Neural progenitor cell (in vitro differentiated cells): ENCODE data around the gene KLHL36. TPM values are rescaled to one million over a fixed set of nuclear protein-coding genes. Genes with fewer than 3 reads are reported as not detected.

Experiments
- DNase-seq: peaks from one replicate; pipeline ENCODE4 v3.0.0-alpha.2; 2016; ENCODE audit warnings: low spot score
- H2AFZ ChIP-seq: fragments of 200-600 bp; sonication (generic); replicated peaks from 2 replicates; pipeline ENCODE4 v1.6.1; 2016; ENCODE audit warnings: antibody characterized with exemption
- H3F3A ChIP-seq: fragments of 200-600 bp; sonication (generic); 2 replicates; pipeline ENCODE4 v1.6.1; 2016; ENCODE audit warnings: antibody characterized with exemption, low read depth
- H3K27ac ChIP-seq: fragments of 200-600 bp; sonication (generic); 2 replicates; pipeline ENCODE4 v1.5.1; 2016; ENCODE audit warnings: mild to moderate bottlenecking
- H3K27me3 ChIP-seq: fragments of 200-600 bp; sonication (generic); 2 replicates; pipeline ENCODE4 v1.6.1; 2016; ENCODE audit warnings: mild to moderate bottlenecking, moderate library complexity
- H3K36me3 ChIP-seq: fragments of 200-600 bp; sonication (generic); 2 replicates; pipeline ENCODE4 v1.5.1; 2016
- H3K4me1 ChIP-seq: fragments of 200-600 bp; sonication (generic); 2 replicates; pipeline ENCODE4 v1.6.1; 2016; ENCODE audit warnings: mixed run types
- H3K4me2 ChIP-seq: fragments of 200-600 bp; sonication (generic); 2 replicates; pipeline ENCODE4 v1.6.1; 2016
- H3K4me3 ChIP-seq: fragments of 200-600 bp; sonication (generic); 2 replicates; pipeline ENCODE4 v1.5.1; 2016
- H3K79me2 ChIP-seq: fragments of 200-600 bp; sonication (generic); 2 replicates; pipeline ENCODE4 v1.6.1; 2016; ENCODE audit warnings: low read depth
- H3K9ac ChIP-seq: fragments of 200-600 bp; sonication (generic); 2 replicates; pipeline ENCODE4 v1.6.1; 2016
- H3K9me3 ChIP-seq: fragments of 200-600 bp; sonication (generic); 2 replicates; pipeline ENCODE4 v1.5.1; 2016; ENCODE audit warnings: low read depth
- H4K20me1 ChIP-seq: fragments of 200-600 bp; sonication (generic); 2 replicates; pipeline ENCODE4 v1.6.1; 2016; ENCODE audit warnings: low read depth
- H3K27ac Mint-ChIP-seq: 3 replicates; pipeline ENCODE4 v1.8.0; 2021; ENCODE audit warnings: mixed read lengths
- H3K27me3 Mint-ChIP-seq: 2 replicates; pipeline ENCODE4 v1.8.0; 2022; ENCODE audit warnings: low read depth, mild to moderate bottlenecking, inconsistent platforms, moderate library complexity, mixed read lengths; ENCODE audit not compliant: insufficient read depth
- H3K36me3 Mint-ChIP-seq: 3 replicates; pipeline ENCODE4 v1.8.0; 2021; ENCODE audit warnings: mixed read lengths
- H3K4me1 Mint-ChIP-seq: 3 replicates; pipeline ENCODE4 v1.8.0; 2021; ENCODE audit warnings: mixed read lengths
- H3K4me3 Mint-ChIP-seq: 3 replicates; pipeline ENCODE4 v1.8.0; 2021; ENCODE audit warnings: mild to moderate bottlenecking, moderate library complexity, mixed read lengths
- H3K9me3 Mint-ChIP-seq: 3 replicates; pipeline ENCODE4 v1.8.0; 2020; ENCODE audit warnings: mixed read lengths
- CTCF ChIP-seq: fragments of 200-600 bp; sonication (generic); IDR thresholded peaks from 2 replicates; pipeline ENCODE4 v1.5.1; 2017; ENCODE audit warnings: antibody characterized with exemption, mild to moderate bottlenecking
- EZH2 ChIP-seq: fragments of 200-600 bp; sonication (generic); IDR thresholded peaks from 2 replicates; pipeline ENCODE4 v1.6.1; 2017; ENCODE audit warnings: antibody characterized with exemption, mild to moderate bottlenecking, moderate library complexity
- EZH2phosphoT487 ChIP-seq: fragments of 200-600 bp; sonication (generic); IDR thresholded peaks from 2 replicates; pipeline ENCODE4 v1.6.1; 2017; ENCODE audit warnings: antibody characterized with exemption
- total RNA-seq: library from RNA; depleted of rRNA; stranded (reverse); fragments of >200 nt; gene quantifications from 2 replicates; pipeline ENCODE4 v1.2.3, GENCODE V29; 2015; ENCODE audit warnings: low replicate concordance

Gene KLHL36
- total RNA-seq, 1 donor from 2014 or later, result 15.9 TPM

GRCh38 chr16:84614623-84614967, 33.7 kb upstream of the KLHL36 start:
- TF ChIP-seq EZH2phosphoT487 (no peak), EZH2 (no peak), CTCF (no peak)
- Histone ChIP-seq H3K27ac (no peak overlapping the region), H4K20me1 (peaks cover 67% of the 10 kb centered on the region), H3K4me1 (peaks cover 25% of the 10 kb centered on the region), H3K79me2 (peaks cover 76% of the 10 kb centered on the region), H3K9ac (no peak overlapping the region), H2AFZ (no peak overlapping the region), H3K36me3 (no peaks in the 10 kb centered on the region), H3K9me3 (no peaks in the 10 kb centered on the region), H3K4me3 (no peak overlapping the region), H3K4me2 (peak overlapping the region; percentile 5), H3F3A (peaks cover 27% of the 10 kb centered on the region), H3K27me3 (peaks cover 12% of the 10 kb centered on the region)
- no peak overlapping the region for H3K4me3 Mint-ChIP-seq
- peaks cover 9% of the 10 kb centered on the region for H3K27me3 Mint-ChIP-seq
- H3K27ac Mint-ChIP-seq, result peak overlapping the region; percentile 16
- H3K36me3 Mint-ChIP-seq, result peaks cover 34% of the 10 kb centered on the region
- H3K9me3 Mint-ChIP-seq, result no peaks in the 10 kb centered on the region
- H3K4me1 Mint-ChIP-seq, result peaks cover 64% of the 10 kb centered on the region
- DNase-seq, result no peak

- H3K9ac ChIP-seq, result no peak overlapping the region
These were observed 33.1 kb upstream of the KLHL36 start for GRCh38 chr16:84614968-84615813.

GRCh38 chr16:84616515-84616914, 31.8 kb upstream of the KLHL36 start:
- H3K9ac ChIP-seq, result no peak overlapping the region
- Mint-ChIP-seq H3K9me3 (no peaks in the 10 kb centered on the region), H3K4me1 (peaks cover 60% of the 10 kb centered on the region), H3K27ac (peak overlapping the region; percentile 51), H3K36me3 (peaks cover 15% of the 10 kb centered on the region), H3K4me3 (peak overlapping the region; percentile 97), H3K27me3 (peaks cover 9% of the 10 kb centered on the region)
- no peak overlapping the region for H3K27ac ChIP-seq
- H3K36me3 ChIP-seq, result no peaks in the 10 kb centered on the region
- no peak for DNase-seq
- H3K9me3 ChIP-seq, result no peaks in the 10 kb centered on the region
- H3F3A ChIP-seq, result peaks cover 27% of the 10 kb centered on the region
- TF ChIP-seq CTCF (no peak), EZH2 (no peak), EZH2phosphoT487 (no peak)
- peaks cover 25% of the 10 kb centered on the region for H3K4me1 ChIP-seq
- peaks cover 57% of the 10 kb centered on the region for H3K79me2 ChIP-seq
- peak overlapping the region; percentile 99 for H3K4me2 ChIP-seq
- H3K27me3 ChIP-seq, result peaks cover 12% of the 10 kb centered on the region
- peaks cover 61% of the 10 kb centered on the region for H4K20me1 ChIP-seq
- peak overlapping the region; percentile 74 for H3K4me3 ChIP-seq
- H2AFZ ChIP-seq, result no peak overlapping the region

More at GRCh38 chr16:84614968-84615813, 33.1 kb upstream of the KLHL36 start:
- H3K4me1 ChIP-seq, result peaks cover 25% of the 10 kb centered on the region
- Mint-ChIP-seq H3K9me3 (no peaks in the 10 kb centered on the region), H3K27me3 (peaks cover 9% of the 10 kb centered on the region), H3K36me3 (peaks cover 29% of the 10 kb centered on the region), H3K27ac (peak overlapping the region; percentile 16), H3K4me1 (peaks cover 63% of the 10 kb centered on the region), H3K4me3 (peak overlapping the region; percentile 86)
- H3K27ac ChIP-seq, result no peak overlapping the region
- H3K79me2 ChIP-seq, result peaks cover 70% of the 10 kb centered on the region
- no peak for TF ChIP-seq EZH2phosphoT487
- TF ChIP-seq CTCF, result no peak
- TF ChIP-seq EZH2, result no peak
- H3K27me3 ChIP-seq, result peaks cover 12% of the 10 kb centered on the region
- H2AFZ ChIP-seq, result no peak overlapping the region
- no peaks in the 10 kb centered on the region for H3K9me3 ChIP-seq
- H3K4me3 ChIP-seq, result peak overlapping the region; percentile 17
- H3K4me2 ChIP-seq, result peak overlapping the region; percentile 57
- H4K20me1 ChIP-seq, result peaks cover 67% of the 10 kb centered on the region
- H3F3A ChIP-seq, result peaks cover 27% of the 10 kb centered on the region
- no peak for DNase-seq
- no peaks in the 10 kb centered on the region for H3K36me3 ChIP-seq
